Measurements from ENCODE around the gene GIT2.
"Not testable (repeated sequence)": the region's sequence is repeated elsewhere in the genome, so short reads cannot be mapped to it uniquely, and the experiment has no call there.

- TF ChIP-seq FOXK2 (IDR thresholded peaks at IDR 0.05); BHLHE40 (IDR thresholded peaks at IDR 0.05; ENCODE audit: borderline replicate concordance); CTBP1 (IDR thresholded peaks at IDR 0.05; ENCODE audit: borderline replicate concordance); HDGF (IDR thresholded peaks at IDR 0.05; ENCODE audit: borderline replicate concordance); TARDBP (IDR thresholded peaks at IDR 0.05); L3MBTL2 (conservative IDR thresholded peaks at IDR 0.05); FOXM1 (IDR thresholded peaks at IDR 0.05; ENCODE audit: borderline replicate concordance); NFRKB (IDR thresholded peaks at IDR 0.05); SP1 (IDR thresholded peaks at IDR 0.05); FOXA1 (IDR thresholded peaks at IDR 0.05); ZNF384 (IDR thresholded peaks at IDR 0.05); SUZ12 (IDR thresholded peaks at IDR 0.05): not testable (repeated sequence)
Observed at GRCh38 chr12:109899345-109899744, 96.8 kb downstream of the GIT2 start.

All from HEK293T (cell line).